ENCODE data around the gene TRO. TPM values are rescaled to one million over a fixed set of nuclear protein-coding genes. Genes with fewer than 3 reads are reported as not detected.

TRO gene
- total RNA-seq, 2 experiments from 2014 or later: 0.30 to 0.54 TPM

- Histone ChIP-seq H3K4me2 (ENCODE audit: low read length) (no peak overlapping the region), H3K36me3 (ENCODE audit: insufficient read depth, low read length) (no peaks in the 10 kb centered on the region), H3K27ac (ENCODE audit: low read depth, low read length, poor library complexity, severe bottlenecking) (no peak overlapping the region), H3K9me2 (ENCODE audit: insufficient read depth, low read length) (no peaks in the 10 kb centered on the region), H3K79me2 (ENCODE audit: insufficient read depth, low read depth, low read length) (no peaks in the 10 kb centered on the region), H4K20me1 (ENCODE audit: insufficient read depth, low read length) (no peaks in the 10 kb centered on the region), H3K4me3 (ENCODE audit: low read depth, low read length, poor library complexity, severe bottlenecking) (no peak overlapping the region), H3K4me1 (ENCODE audit: insufficient read depth, low read length, poor library complexity, severe bottlenecking) (no peaks in the 10 kb centered on the region), H2AFZ (ENCODE audit: low read length) (no peak overlapping the region), H3K9me3 (ENCODE audit: low read length) (no peaks in the 10 kb centered on the region)
- POLR2A ChIA-PET: interaction anchor here (0.7 kb wide), 1 partner anchor 17 kb away, joined by 6 read pairs; no protein-coding TSS in a partner anchor
- TF ChIP-seq CTCF (conservative IDR thresholded peaks at IDR 0.05; ENCODE audit: low read length): no peak
- no peak for TF ChIP-seq EZH2phosphoT487 (IDR thresholded peaks at IDR 0.05; ENCODE audit: borderline replicate concordance, low read depth, low read length)
- DNase-seq (ENCODE audit: low spot score): no peak
- CTCF ChIA-PET (ENCODE audit: unreplicated experiment): no interaction called here
- BruUV-seq (replicated peaks): no TSS peak
- intact Hi-C loops (cut with micrococcal nuclease; ENCODE audit: unreplicated experiment): no loop called here
Observed at GRCh38 chrX:54934890-54935289, 14.3 kb downstream of the TRO start.

GRCh38 chrX:54935306-54935705, 14.7 kb downstream of the TRO start:
- no peaks in the 10 kb centered on the region for H3K9me2 ChIP-seq (ENCODE audit: insufficient read depth, low read length)
- CTCF ChIA-PET (ENCODE audit: unreplicated experiment): no interaction called here
- H4K20me1 ChIP-seq (ENCODE audit: insufficient read depth, low read length): no peaks in the 10 kb centered on the region
- no peaks in the 10 kb centered on the region for H3K9me3 ChIP-seq (ENCODE audit: low read length)
- no peak for DNase-seq (ENCODE audit: low spot score)
- POLR2A ChIA-PET: interaction anchor here (0.7 kb wide), 1 partner anchor 17 kb away, joined by 6 read pairs; no protein-coding TSS in a partner anchor
- no peak overlapping the region for H3K27ac ChIP-seq (ENCODE audit: low read depth, low read length, poor library complexity, severe bottlenecking)
- H3K4me3 ChIP-seq (ENCODE audit: low read depth, low read length, poor library complexity, severe bottlenecking): no peak overlapping the region
- H3K4me2 ChIP-seq (ENCODE audit: low read length): no peak overlapping the region
- no peak overlapping the region for H2AFZ ChIP-seq (ENCODE audit: low read length)
- BruUV-seq (replicated peaks): no TSS peak
- no peaks in the 10 kb centered on the region for H3K4me1 ChIP-seq (ENCODE audit: insufficient read depth, low read length, poor library complexity, severe bottlenecking)
- TF ChIP-seq EZH2phosphoT487 (IDR thresholded peaks at IDR 0.05; ENCODE audit: borderline replicate concordance, low read depth, low read length): no peak
- no peak for TF ChIP-seq CTCF (conservative IDR thresholded peaks at IDR 0.05; ENCODE audit: low read length)
- H3K36me3 ChIP-seq (ENCODE audit: insufficient read depth, low read length): no peaks in the 10 kb centered on the region
- intact Hi-C loops (cut with micrococcal nuclease; ENCODE audit: unreplicated experiment): no loop called here
- H3K79me2 ChIP-seq (ENCODE audit: insufficient read depth, low read depth, low read length): no peaks in the 10 kb centered on the region

- no TSS peak for BruUV-seq (replicated peaks)
- DNase-seq (ENCODE audit: low spot score): no peak
- H3K4me2 ChIP-seq (ENCODE audit: low read length): no peak overlapping the region
- H3K4me3 ChIP-seq (ENCODE audit: low read depth, low read length, poor library complexity, severe bottlenecking): no peak overlapping the region
- H3K4me1 ChIP-seq (ENCODE audit: insufficient read depth, low read length, poor library complexity, severe bottlenecking): no peaks in the 10 kb centered on the region
- H4K20me1 ChIP-seq (ENCODE audit: insufficient read depth, low read length): no peaks in the 10 kb centered on the region
- H3K36me3 ChIP-seq (ENCODE audit: insufficient read depth, low read length): no peaks in the 10 kb centered on the region
- intact Hi-C loops (cut with micrococcal nuclease; ENCODE audit: unreplicated experiment): no loop called here
- no peak overlapping the region for H2AFZ ChIP-seq (ENCODE audit: low read length)
- H3K79me2 ChIP-seq (ENCODE audit: insufficient read depth, low read depth, low read length): no peaks in the 10 kb centered on the region
- CTCF ChIA-PET (ENCODE audit: unreplicated experiment): no interaction called here
- no peak overlapping the region for H3K27ac ChIP-seq (ENCODE audit: low read depth, low read length, poor library complexity, severe bottlenecking)
- no peaks in the 10 kb centered on the region for H3K9me3 ChIP-seq (ENCODE audit: low read length)
- H3K9me2 ChIP-seq (ENCODE audit: insufficient read depth, low read length): no peaks in the 10 kb centered on the region
- TF ChIP-seq EZH2phosphoT487 (IDR thresholded peaks at IDR 0.05; ENCODE audit: borderline replicate concordance, low read depth, low read length) (no peak), CTCF (conservative IDR thresholded peaks at IDR 0.05; ENCODE audit: low read length) (no peak)
- POLR2A ChIA-PET: no interaction called here
Observed at GRCh38 chrX:54937416-54937815, 16.8 kb downstream of the TRO start.
